Duodenal mucosa (tissue), 2 donors: ENCODE results near the gene DYNLT3.
A peak's percentile ranks its signal among the peaks of the same experiment; 100 is the strongest.

Experiments
- H3K27ac ChIP-seq: one replicate; pipeline ENCODE4 v1.7.0; 2013; ENCODE audit warnings: low read depth, low read length
- H3K27me3 ChIP-seq, 2 donors: one replicate each; pipeline ENCODE4 v1.7.0; 2013; ENCODE audit warnings: low read length in 2 of 2, control low read depth in 1 of 2; ENCODE audit not compliant: insufficient read depth in 2 of 2, control insufficient read depth in 1 of 2
- H3K36me3 ChIP-seq, 2 donors: one replicate each; pipeline ENCODE4 v1.7.0; 2013; ENCODE audit warnings: low read length in 2 of 2, control low read depth in 1 of 2; ENCODE audit not compliant: insufficient read depth in 2 of 2, control insufficient read depth in 1 of 2
- H3K4me1 ChIP-seq, 2 donors: one replicate each; pipeline ENCODE4 v1.7.0; 2013; ENCODE audit warnings: low read length in 2 of 2, control low read depth in 1 of 2; ENCODE audit not compliant: insufficient read depth in 2 of 2, control insufficient read depth in 1 of 2
- H3K4me3 ChIP-seq, 2 donors: one replicate each; pipeline ENCODE4 v1.7.0; 2013; ENCODE audit warnings: low read length in 2 of 2, low read depth in 1 of 2
- H3K9ac ChIP-seq, 2 donors: one replicate each; pipeline ENCODE4 v1.7.0; 2013; ENCODE audit warnings: low read length in 2 of 2, low read depth in 1 of 2
- H3K9me3 ChIP-seq, 2 donors: one replicate each; pipeline ENCODE4 v1.7.0; 2013; ENCODE audit warnings: low read length in 2 of 2, control low read depth in 1 of 2; ENCODE audit not compliant: control insufficient read depth in 1 of 2

DYNLT3 gene

DNA sequence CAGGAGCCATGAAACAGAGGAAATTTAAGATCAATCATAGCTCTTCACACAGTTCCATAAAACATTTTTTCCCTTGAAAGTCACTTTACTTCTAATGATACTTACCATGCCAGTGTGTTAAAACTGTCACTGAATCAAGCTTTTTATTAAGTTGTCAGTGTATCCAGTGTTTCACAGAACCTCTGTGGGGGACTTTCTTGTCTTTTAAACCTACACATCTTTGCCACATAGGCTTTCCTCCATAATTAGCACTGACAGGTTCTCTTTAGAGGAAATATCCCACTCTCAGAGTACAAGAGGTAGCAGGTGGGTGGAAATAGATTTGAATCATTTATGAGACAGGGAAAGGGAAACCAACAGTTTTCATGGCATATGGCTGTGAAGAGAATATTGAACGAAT is 25.8 kb upstream of the DYNLT3 start:
- Histone ChIP-seq H3K9me3 (no peaks in the 10 kb centered on the region), H3K36me3 (no peaks in the 10 kb centered on the region), H3K27ac (no peak overlapping the region), H3K27me3 (no peaks in the 10 kb centered on the region), H3K9ac (no peak overlapping the region), H3K4me1 (no peaks in the 10 kb centered on the region), H3K4me3 (no peak overlapping the region)

DNA sequence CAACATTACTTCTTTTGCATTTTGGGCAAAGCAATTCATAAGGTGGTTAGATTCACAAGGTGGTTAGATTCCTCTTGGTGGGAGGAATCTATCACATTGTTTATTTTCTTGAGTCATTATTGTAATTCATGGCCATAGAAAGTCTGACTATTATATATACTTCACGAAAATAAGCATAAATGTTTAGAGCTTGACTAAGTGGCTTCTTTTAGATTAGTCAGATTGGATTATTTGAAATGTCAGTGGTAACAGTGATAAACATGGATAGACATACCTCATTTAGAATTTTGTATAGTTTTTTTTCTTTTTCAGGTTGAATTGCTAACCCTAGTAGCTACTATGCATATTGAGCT is 24.9 kb upstream of the DYNLT3 start:
- Histone ChIP-seq H3K36me3 (no peaks in the 10 kb centered on the region), H3K9ac (no peak overlapping the region), H3K4me3 (no peak overlapping the region), H3K27ac (no peak overlapping the region), H3K9me3 (no peaks in the 10 kb centered on the region), H3K4me1 (no peaks in the 10 kb centered on the region), H3K27me3 (no peaks in the 10 kb centered on the region)

DNA sequence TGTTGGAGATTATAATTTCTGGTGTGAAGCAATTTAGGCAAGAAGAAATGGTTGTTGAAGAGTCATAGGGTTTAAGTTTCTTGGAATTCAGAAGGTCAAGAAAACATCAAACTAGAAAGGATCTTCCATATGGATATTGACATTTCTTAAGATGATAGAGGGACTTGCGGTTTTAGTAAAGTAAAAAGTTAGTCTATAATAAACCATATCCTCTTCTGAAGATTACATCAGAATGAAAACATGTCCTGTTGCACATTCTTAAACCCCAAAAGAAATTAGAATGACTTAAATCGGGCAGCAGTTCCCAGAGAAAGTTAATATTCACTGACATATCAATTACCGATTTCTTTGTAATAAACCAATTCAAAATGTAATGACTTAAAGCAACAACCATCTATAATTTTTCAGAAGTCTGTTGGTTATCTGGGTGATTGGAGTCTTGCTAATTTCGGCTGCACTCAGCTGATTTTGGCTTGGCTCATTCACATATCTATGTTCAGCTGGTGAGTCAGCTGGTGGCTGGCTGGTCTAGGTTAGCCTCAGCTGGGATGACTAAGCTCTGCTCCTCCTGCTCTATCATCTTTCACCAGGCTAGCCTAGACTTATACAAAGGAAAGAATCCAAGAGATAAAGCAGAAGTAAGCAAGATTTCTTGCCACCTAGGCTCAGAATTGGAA is 24.4 kb upstream of the DYNLT3 start:
- no peaks in the 10 kb centered on the region for H3K9me3 ChIP-seq
- no peaks in the 10 kb centered on the region for H3K27me3 ChIP-seq

DNA sequence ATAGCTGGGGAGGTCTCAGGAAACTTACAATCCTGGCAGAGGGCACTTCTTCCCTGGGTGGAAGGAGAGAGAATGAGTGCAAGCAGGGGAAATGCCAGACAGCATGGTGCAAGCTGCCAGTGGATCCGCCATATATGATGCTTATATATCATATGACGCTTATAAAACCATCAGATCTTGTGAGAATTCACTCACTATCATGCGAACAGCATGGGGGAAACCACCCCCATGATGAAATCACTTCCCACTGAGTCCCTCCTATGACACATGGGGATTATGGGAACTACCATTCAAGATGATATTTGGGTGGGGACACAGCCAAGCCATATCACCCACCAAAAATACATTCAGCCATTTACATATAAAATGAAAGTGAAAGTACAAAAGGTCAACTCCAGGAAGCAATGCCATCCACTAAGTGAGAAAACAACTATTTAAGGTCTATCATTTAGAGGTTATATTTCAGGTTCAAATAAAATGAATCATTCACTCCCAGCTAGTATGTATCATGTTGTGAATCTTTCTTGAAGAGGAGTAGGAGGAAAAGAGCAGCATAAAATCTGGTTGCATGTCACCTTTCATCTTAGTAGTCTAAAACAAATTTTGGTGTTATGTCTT is 20.3 kb upstream of the DYNLT3 start:
- H3K36me3 ChIP-seq, result no peaks in the 10 kb centered on the region
- H3K4me3 ChIP-seq, result no peak overlapping the region
- peaks cover 3 to 14% of the 10 kb centered on the region in 2 donors for H3K4me1 ChIP-seq
- no peaks in the 10 kb centered on the region for H3K9me3 ChIP-seq
- H3K9ac ChIP-seq, result no peak overlapping the region
- no peaks in the 10 kb centered on the region for H3K27me3 ChIP-seq
- no peak overlapping the region for H3K27ac ChIP-seq

More for the DNA sequence above, 24.4 kb upstream of the DYNLT3 start:
- Histone ChIP-seq H3K4me1 (no peaks in the 10 kb centered on the region), H3K27ac (no peak overlapping the region), H3K4me3 (no peak overlapping the region), H3K9ac (no peak overlapping the region), H3K36me3 (no peaks in the 10 kb centered on the region)

DNA sequence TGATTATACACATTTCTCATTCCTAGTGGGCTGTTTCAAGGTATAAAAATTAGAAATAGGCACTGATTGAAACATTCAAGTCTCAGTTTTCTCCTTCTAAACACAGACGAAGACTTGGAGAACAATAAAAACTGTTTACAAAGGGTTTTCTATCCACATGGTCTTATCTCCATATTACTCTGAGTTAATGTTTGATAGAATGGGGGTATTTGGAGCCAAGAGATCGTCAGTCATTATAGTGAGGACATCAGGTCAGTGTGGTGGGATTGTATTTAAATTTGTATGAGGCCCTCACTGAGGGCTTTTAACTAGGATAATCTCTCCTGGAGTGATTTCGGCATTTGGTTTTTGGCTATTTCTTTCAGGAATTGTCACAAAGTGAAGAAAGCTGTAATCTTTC is 16.4 kb upstream of the DYNLT3 start:
- no peak overlapping the region for H3K27ac ChIP-seq

DNA sequence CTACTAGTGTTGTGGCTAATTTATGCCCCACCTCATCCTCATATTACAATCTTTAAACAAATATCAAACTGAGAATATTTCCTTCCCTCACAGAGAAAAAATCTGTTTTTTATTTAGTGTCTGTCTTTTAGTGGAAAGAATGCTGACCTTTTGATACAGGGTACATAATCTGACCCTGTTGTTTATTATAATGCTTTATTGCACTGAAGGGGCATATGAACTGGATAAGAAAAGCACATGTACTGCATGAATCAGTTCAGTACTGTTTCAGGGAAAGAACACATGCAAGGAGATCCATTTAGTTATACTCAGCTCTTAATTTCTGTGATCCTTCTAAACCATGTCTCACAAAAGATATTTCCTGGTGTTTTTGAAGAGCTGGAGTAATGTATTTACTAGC is 15.5 kb upstream of the DYNLT3 start:
- Histone ChIP-seq H3K9me3 (no peaks in the 10 kb centered on the region), H3K27ac (no peak overlapping the region), H3K4me3 (no peak overlapping the region), H3K36me3 (no peaks in the 10 kb centered on the region), H3K27me3 (no peaks in the 10 kb centered on the region), H3K4me1 (peaks cover 3 to 14% of the 10 kb centered on the region in 2 donors), H3K9ac (no peak overlapping the region)

More for the DNA sequence above, 16.4 kb upstream of the DYNLT3 start:
- H3K4me1 ChIP-seq, result peaks cover 3 to 14% of the 10 kb centered on the region in 2 donors
- no peak overlapping the region for H3K4me3 ChIP-seq
- H3K9ac ChIP-seq, result no peak overlapping the region
- no peaks in the 10 kb centered on the region for H3K9me3 ChIP-seq
- no peaks in the 10 kb centered on the region for H3K27me3 ChIP-seq
- H3K36me3 ChIP-seq, result no peaks in the 10 kb centered on the region

DNA sequence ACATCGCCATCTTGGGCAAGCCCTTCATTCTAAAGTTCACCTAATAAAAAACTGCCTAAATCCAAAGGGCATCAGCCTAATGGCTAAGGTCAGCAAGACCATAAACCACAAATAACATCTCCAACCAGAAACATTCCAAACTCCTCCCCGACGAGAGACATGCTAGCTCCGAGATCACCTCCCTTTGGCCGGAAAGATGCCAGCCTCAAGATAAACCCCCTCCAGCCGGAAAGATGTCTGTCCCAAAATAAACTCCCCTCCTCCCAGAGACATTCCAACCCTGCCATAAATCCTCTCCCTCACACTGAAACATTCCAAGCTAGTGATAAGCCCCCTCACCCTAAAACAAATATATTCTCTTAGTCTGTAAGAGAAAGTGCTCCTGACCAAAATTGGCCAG is 13.3 kb upstream of the DYNLT3 start:
- Histone ChIP-seq H3K27ac (no peak overlapping the region), H3K4me1 (peaks cover 3 to 14% of the 10 kb centered on the region in 2 donors), H3K9me3 (no peaks in the 10 kb centered on the region), H3K36me3 (no peaks in the 10 kb centered on the region), H3K9ac (no peak overlapping the region), H3K4me3 (no peak overlapping the region), H3K27me3 (no peaks in the 10 kb centered on the region)

DNA sequence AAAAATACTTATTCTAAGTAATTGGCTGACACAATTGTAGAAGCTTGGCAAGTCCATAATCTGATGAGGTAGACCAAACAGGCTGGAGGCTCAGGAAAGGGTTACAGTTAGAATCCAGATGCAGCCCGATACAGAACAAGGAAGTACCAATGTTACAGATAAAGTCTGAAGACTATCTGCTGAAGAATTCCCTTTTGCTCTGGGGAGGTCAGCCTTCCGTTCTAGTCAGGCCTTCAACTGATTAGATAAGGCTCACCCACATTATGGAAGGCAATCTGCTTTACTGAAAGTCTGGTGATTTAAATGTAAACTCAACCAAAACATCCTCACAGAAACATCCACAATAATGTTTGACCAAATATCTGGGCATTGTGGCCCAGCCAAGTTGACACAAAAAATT is 7.4 kb upstream of the DYNLT3 start:
- Histone ChIP-seq H3K4me3 (no peak overlapping the region), H3K27ac (no peak overlapping the region), H3K36me3 (no peaks in the 10 kb centered on the region), H3K9ac (no peak overlapping the region), H3K9me3 (no peaks in the 10 kb centered on the region), H3K4me1 (no peaks in the 10 kb centered on the region), H3K27me3 (no peaks in the 10 kb centered on the region)

DNA sequence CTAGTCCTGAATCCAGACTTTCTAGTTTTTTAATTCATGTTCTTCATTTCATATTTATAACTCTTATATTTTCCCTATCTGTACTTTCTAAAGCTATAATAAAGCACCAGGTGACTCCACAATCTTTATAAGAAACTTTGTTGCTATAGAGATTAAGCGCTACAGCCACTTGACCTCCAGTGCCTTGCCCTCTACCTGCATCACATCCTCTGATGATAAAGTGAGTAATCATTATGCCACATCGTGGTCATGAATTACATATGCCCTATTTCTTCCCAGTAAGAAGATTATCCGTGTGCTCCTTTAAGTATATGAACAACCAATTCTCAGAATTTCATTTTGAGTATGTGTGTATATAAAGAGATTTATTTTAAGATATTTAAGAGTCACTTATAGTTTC is 6.8 kb upstream of the DYNLT3 start:
- Histone ChIP-seq H3K27ac (no peak overlapping the region), H3K4me1 (no peaks in the 10 kb centered on the region), H3K9ac (no peak overlapping the region), H3K27me3 (no peaks in the 10 kb centered on the region), H3K9me3 (no peaks in the 10 kb centered on the region), H3K36me3 (no peaks in the 10 kb centered on the region), H3K4me3 (no peak overlapping the region)

DNA sequence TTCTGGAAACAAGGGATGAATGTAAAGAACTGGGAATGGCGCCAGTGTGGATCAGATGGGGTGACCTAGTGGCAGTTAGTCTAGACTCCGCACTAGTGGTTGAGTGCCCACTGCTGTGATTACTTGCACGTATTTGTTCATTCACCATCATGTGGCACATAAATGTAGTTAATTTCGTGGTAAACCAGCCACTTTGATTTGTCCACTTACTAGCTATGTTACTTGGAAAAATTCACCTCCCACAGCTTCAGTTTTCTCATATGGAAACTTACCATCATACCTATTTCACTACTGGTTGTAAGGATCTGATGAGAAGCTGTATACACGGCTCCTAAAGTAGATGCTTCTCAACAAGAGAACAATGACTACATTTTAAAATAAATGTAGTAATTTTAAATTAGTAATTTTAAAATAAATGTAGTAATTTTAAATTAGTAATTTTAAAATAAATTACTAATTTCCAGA is 394 bp upstream of the DYNLT3 start:
- Histone ChIP-seq H3K27me3 (no peaks in the 10 kb centered on the region), H3K27ac (peak overlapping the region; percentile 32), H3K4me1 (no peaks in the 10 kb centered on the region), H3K9me3 (no peaks in the 10 kb centered on the region), H3K4me3 (peak overlapping the region; percentile 71 to 75), H3K36me3 (no peaks in the 10 kb centered on the region), H3K9ac (peak overlapping the region; percentile 70 to 78)
